ENCODE data around the gene SCFD2. TPM values are rescaled to one million over a fixed set of nuclear protein-coding genes. Genes with fewer than 3 reads are reported as not detected.

SCFD2 gene
- polyA plus RNA-seq, 2 of the 4 experiments (the other 2 are of a cell fraction) = 7.6 to 10.8 TPM

DNA sequence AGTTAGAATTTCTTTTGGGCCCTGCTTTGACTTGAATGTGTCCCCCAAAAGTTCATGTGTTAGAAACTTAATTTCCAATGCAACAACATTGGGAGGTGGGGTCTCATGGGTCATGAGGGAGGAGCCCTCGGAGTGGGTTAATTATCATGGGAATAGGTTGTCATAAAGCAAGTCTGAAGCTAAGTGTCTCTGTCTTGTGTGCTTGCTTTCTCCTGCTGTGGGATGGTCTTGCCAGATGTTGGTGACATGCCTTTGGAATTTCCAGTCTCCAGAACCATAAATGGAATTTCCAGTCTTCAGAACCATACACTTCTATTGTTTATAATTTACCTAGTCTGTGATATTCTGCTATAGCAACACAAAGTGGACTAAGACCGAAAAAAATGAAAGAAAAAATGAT, 432.1 kb downstream of the SCFD2 start:
- Histone ChIP-seq H3K9me3 (no peaks in the 10 kb centered on the region), H3K27ac (no peak overlapping the region), H3K4me2 (no peak overlapping the region), H3K4me1 (no peaks in the 10 kb centered on the region), H3K4me3 (no peak overlapping the region)
- TF ChIP-seq SMC3 (IDR thresholded peaks at IDR 0.05) (no peak), HDAC2 (IDR thresholded peaks at IDR 0.05) (no peak), ESRRA (IDR thresholded peaks at IDR 0.05; ENCODE audit: borderline replicate concordance, low read length) (no peak), ZC3H11A (IDR thresholded peaks at IDR 0.05) (no peak), FOSB (CRISPR knock-in tag; IDR thresholded peaks at IDR 0.05) (no peak), CHD4 (IDR thresholded peaks at IDR 0.05; ENCODE audit: borderline replicate concordance) (no peak), RAD21 (conservative IDR thresholded peaks at IDR 0.05 in 1 of 2, IDR thresholded peaks at IDR 0.05 in 1 of 2) (no peak), EHMT2 (IDR thresholded peaks at IDR 0.05; ENCODE audit: low read depth) (no peak), ZFP36 (IDR thresholded peaks at IDR 0.05; ENCODE audit: borderline replicate concordance, partially characterized antibody) (no peak), RARB (CRISPR knock-in tag; IDR thresholded peaks at IDR 0.05) (no peak), CBX8 (IDR thresholded peaks at IDR 0.05) (no peak), POLR2AphosphoS2 (conservative IDR thresholded peaks at IDR 0.05; ENCODE audit: low read length) (no peak), RNF2 (IDR thresholded peaks at IDR 0.05; ENCODE audit: borderline replicate concordance, low read depth) (no peak), TP53 (CRISPR knock-in tag; IDR thresholded peaks at IDR 0.05) (no peak), RFX5 (IDR thresholded peaks at IDR 0.05) (no peak), RCOR1 (IDR thresholded peaks at IDR 0.05; ENCODE audit: low read depth, low read length) (no peak)
- TF ChIP-seq, protein P1, sequence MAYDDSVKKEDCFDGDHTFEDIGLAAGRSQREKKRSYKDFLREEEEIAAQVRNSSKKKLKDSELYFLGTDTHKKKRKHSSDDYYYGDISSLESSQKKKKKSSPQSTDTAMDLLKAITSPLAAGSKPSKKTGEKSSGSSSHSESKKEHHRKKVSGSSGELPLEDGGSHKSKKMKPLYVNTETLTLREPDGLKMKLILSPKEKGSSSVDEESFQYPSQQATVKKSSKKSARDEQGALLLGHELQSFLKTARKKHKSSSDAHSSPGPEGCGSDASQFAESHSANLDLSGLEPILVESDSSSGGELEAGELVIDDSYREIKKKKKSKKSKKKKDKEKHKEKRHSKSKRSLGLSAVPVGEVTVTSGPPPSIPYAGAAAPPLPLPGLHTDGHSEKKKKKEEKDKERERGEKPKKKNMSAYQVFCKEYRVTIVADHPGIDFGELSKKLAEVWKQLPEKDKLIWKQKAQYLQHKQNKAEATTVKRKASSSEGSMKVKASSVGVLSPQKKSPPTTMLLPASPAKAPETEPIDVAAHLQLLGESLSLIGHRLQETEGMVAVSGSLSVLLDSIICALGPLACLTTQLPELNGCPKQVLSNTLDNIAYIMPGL (CRISPR knock-in tag; IDR thresholded peaks at IDR 0.05; ENCODE audit: borderline replicate concordance) = no peak
- no peak for DNase-seq (ENCODE audit: low read depth in 1 of 2, low spot score in 1 of 2)
- ChIA-PET POLR2A (no interaction called here), CTCF (no interaction called here)
- ATAC-seq = no peak
- no peak for FAIRE-seq
- 75% methylated on average over 2 of the region's 2 CpGs for WGBS (ENCODE audit: missing lambda C conversion rate)

DNA sequence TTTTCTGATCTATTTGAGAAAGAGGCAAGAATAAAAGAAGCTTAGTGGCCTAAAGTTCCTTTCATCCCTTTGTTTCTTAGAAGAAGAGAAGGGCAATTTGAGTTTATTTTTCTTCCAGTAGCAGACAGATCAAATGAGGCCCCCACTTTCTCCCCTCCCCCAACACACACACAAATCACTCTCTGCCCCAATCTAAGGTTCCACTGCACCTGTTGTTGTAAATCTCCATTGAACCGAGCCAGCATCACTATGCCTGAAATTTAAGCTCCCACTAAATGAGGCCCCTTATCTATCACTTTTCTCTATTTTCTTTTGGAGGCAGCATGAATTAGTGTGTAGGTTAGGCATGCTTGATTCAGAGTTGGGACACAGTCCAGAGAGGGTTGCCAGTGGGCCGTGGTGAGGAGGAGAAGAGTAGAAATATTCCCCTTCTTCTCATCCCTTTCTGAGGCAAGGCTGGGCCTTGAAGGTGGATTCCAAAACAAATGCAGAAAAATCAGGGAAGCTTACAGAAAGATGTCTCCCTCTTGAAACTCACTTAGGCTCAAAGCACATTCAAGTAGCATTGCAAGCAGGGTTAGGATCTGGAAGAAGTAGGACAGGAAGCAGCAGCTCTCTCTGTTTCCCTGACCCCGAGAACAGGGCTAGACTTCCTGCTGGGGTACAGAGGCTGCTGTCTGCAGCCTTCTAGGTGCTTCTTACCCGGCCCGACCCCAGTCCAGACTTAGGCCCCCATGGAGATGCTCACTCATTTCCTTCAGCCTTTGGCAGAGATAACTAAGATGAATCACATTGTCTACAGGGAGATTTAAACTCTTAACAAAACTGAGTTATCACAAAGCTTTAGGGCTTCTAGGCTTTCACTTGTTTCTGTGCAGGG, 433.0 kb downstream of the SCFD2 start:
- no peak for FAIRE-seq
- H3K4me2 ChIP-seq = no peak overlapping the region
- H3K9me3 ChIP-seq = no peaks in the 10 kb centered on the region
- ATAC-seq = no peak
- WGBS (ENCODE audit: missing lambda C conversion rate) = 67% methylated on average over 5 of the region's 5 CpGs
- no peak for DNase-seq (ENCODE audit: low read depth in 1 of 2, low spot score in 1 of 2)
- ChIA-PET POLR2A (no interaction called here), CTCF (no interaction called here)
- TF ChIP-seq RCOR1 (IDR thresholded peaks at IDR 0.05; ENCODE audit: low read depth, low read length) (no peak), ZC3H11A (IDR thresholded peaks at IDR 0.05) (no peak), NR3C1 (IDR thresholded peaks at IDR 0.05) (no peak), GATA3 (IDR thresholded peaks at IDR 0.05; ENCODE audit: borderline replicate concordance) (no peak)
- TF ChIP-seq, protein P2, sequence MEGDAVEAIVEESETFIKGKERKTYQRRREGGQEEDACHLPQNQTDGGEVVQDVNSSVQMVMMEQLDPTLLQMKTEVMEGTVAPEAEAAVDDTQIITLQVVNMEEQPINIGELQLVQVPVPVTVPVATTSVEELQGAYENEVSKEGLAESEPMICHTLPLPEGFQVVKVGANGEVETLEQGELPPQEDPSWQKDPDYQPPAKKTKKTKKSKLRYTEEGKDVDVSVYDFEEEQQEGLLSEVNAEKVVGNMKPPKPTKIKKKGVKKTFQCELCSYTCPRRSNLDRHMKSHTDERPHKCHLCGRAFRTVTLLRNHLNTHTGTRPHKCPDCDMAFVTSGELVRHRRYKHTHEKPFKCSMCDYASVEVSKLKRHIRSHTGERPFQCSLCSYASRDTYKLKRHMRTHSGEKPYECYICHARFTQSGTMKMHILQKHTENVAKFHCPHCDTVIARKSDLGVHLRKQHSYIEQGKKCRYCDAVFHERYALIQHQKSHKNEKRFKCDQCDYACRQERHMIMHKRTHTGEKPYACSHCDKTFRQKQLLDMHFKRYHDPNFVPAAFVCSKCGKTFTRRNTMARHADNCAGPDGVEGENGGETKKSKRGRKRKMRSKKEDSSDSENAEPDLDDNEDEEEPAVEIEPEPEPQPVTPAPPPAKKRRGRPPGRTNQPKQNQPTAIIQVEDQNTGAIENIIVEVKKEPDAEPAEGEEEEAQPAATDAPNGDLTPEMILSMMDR (IDR thresholded peaks at IDR 0.05) = no peak
- TF ChIP-seq, protein P3, sequence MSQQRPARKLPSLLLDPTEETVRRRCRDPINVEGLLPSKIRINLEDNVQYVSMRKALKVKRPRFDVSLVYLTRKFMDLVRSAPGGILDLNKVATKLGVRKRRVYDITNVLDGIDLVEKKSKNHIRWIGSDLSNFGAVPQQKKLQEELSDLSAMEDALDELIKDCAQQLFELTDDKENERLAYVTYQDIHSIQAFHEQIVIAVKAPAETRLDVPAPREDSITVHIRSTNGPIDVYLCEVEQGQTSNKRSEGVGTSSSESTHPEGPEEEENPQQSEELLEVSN (IDR thresholded peaks at IDR 0.05; ENCODE audit: borderline replicate concordance, low read depth) = no peak
- no peak overlapping the region for H3K4me3 ChIP-seq
- H3K27ac ChIP-seq = no peak overlapping the region
- no peaks in the 10 kb centered on the region for H3K4me1 ChIP-seq
